MCF 10A (cell line): ENCODE measurements around the gene SOX6. TPM values are rescaled to one million over a fixed set of nuclear protein-coding genes. Genes with fewer than 3 reads are reported as not detected.

Experiments used
- BruUV-seq: library from RNA; stranded (reverse); fragments of 400-500 nt; replicated peaks from 2 replicates; lab custom pipeline; 2021; lab: Mats Ljungman, UMichigan
- CTCF ChIA-PET: fragments of 300-600 bp; sonication (Branson Sonifier 250); formaldehyde crosslinking; extraction: SDS; loops from one replicate; lab custom pipeline; 2021; ENCODE audit warnings: antibody characterized with exemption, inconsistent platforms; lab: Yijun Ruan, JAX
- POLR2A ChIA-PET: fragments of 300-600, 350-650 bp; sonication (Branson Sonifier 250); formaldehyde crosslinking; extraction: SDS; loops from one replicate; lab custom pipeline; 2020; ENCODE audit warnings: antibody characterized with exemption, inconsistent platforms; lab: Yijun Ruan, JAX
- DNase-seq: peaks from one replicate; pipeline ENCODE4 v3.0.0-alpha.2; 2018; ENCODE audit not compliant: unreplicated experiment
- H3K27ac Mint-ChIP-seq: one replicate; pipeline ENCODE4 v1.8.0; 2022; ENCODE audit warnings: mild to moderate bottlenecking, low read depth, mixed read lengths; ENCODE audit not compliant: unreplicated experiment
- H3K27me3 Mint-ChIP-seq: one replicate; pipeline ENCODE4 v1.8.0; 2022; ENCODE audit warnings: mixed read lengths; ENCODE audit not compliant: insufficient read depth, unreplicated experiment
- H3K36me3 Mint-ChIP-seq: one replicate; pipeline ENCODE4 v1.8.0; 2022; ENCODE audit warnings: mild to moderate bottlenecking, moderate library complexity, mixed read lengths; ENCODE audit not compliant: insufficient read depth, unreplicated experiment
- H3K4me1 Mint-ChIP-seq: one replicate; pipeline ENCODE4 v1.8.0; 2022; ENCODE audit warnings: mixed read lengths; ENCODE audit not compliant: insufficient read depth, unreplicated experiment
- H3K4me3 Mint-ChIP-seq: one replicate; pipeline ENCODE4 v1.8.0; 2022; ENCODE audit warnings: mild to moderate bottlenecking, moderate library complexity, mixed read lengths; ENCODE audit not compliant: unreplicated experiment
- H3K9me3 Mint-ChIP-seq: one replicate; pipeline ENCODE4 v1.8.0; 2022; ENCODE audit warnings: mixed read lengths; ENCODE audit not compliant: unreplicated experiment
- intact Hi-C: fragments of 100-400 bp; cut with micrococcal nuclease; formaldehyde crosslinking; loops from 2 replicates; pipeline ENCODE4 v1.14.1; 2022
- total RNA-seq: library from RNA; stranded (reverse); gene quantifications from 2 replicates; pipeline ENCODE4 v1.2.3, GENCODE V29; 2022
- TF ChIP-seq, protein P1 (sequence below): fragments of 200-600 bp; IDR thresholded peaks from one replicate; pipeline ENCODE4 v1.8.0; 2022; ENCODE audit warnings: antibody characterized with exemption, mild to moderate bottlenecking; ENCODE audit not compliant: unreplicated experiment

SOX6 gene
- total RNA-seq, 1 experiment from 2014 or later: 6.4 TPM

DNA sequence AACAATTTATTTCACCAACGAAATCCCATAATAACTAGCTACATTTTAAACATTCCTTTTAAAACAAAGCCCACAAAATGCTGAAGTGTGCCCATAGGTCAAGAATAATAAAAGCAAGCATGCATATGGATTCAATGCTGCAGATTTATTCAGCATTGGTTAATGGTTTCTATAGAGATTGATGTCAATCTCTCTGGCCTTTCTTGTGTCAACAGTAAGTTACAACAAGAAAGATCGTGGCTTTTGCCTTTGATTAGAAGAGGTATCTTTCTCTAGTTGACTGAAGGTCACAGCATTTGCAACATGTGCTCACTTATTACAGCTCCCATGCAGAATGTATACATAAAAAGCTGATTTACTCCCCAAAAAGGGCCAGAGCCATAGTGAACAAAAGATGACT is 1.4 kb upstream of the SOX6 start:
- Mint-ChIP-seq H3K4me3 (no peak overlapping the region), H3K36me3 (no peaks in the 10 kb centered on the region), H3K9me3 (no peaks in the 10 kb centered on the region), H3K27me3 (no peaks in the 10 kb centered on the region), H3K27ac (no peak overlapping the region), H3K4me1 (no peaks in the 10 kb centered on the region)
- no peak for DNase-seq
- intact Hi-C loops: no loop called here
- BruUV-seq: no TSS peak
- TF ChIP-seq, protein P1, sequence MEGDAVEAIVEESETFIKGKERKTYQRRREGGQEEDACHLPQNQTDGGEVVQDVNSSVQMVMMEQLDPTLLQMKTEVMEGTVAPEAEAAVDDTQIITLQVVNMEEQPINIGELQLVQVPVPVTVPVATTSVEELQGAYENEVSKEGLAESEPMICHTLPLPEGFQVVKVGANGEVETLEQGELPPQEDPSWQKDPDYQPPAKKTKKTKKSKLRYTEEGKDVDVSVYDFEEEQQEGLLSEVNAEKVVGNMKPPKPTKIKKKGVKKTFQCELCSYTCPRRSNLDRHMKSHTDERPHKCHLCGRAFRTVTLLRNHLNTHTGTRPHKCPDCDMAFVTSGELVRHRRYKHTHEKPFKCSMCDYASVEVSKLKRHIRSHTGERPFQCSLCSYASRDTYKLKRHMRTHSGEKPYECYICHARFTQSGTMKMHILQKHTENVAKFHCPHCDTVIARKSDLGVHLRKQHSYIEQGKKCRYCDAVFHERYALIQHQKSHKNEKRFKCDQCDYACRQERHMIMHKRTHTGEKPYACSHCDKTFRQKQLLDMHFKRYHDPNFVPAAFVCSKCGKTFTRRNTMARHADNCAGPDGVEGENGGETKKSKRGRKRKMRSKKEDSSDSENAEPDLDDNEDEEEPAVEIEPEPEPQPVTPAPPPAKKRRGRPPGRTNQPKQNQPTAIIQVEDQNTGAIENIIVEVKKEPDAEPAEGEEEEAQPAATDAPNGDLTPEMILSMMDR: no peak
- ChIA-PET POLR2A (interaction anchor here (1.0 to 1.3 kb wide), 2 partner anchors 10 to 56 kb away, joined by 4 read pairs; no protein-coding TSS in a partner anchor), CTCF (interaction anchor here (1.0 kb wide), 1 partner anchor 11 kb away, joined by 3 read pairs; no protein-coding TSS in a partner anchor)

DNA sequence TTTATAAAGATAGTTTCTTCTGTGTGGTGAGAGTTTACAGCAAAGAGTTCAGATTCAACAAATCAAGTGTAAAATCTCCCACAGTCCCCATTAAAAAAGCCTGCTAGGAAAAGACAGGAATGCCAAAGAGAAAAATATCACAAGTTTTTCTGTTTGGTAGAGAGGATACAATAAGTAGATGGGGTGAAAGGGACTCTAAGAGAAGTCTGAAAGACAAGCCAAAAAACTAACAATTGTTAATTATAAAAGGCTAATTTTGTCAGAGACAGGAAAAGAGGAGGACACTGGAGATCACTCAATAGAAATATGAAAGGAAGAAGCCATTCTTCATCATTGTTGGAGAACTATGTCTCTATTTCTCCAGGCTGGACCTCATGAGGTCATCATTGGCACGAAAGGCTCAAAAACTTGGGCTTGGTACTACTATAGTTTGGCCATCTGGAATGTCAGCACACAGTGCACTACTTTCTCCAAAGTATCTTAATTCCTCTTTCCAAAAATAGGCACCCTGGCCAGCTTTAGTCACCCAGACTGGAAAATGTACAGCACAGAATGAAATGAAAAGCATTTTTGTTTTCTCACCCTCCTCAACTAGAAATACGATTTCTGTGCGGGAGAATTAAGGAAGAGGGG is 531 bp upstream of the SOX6 start:
- no peaks in the 10 kb centered on the region for H3K4me1 Mint-ChIP-seq
- DNase-seq: no peak
- no peaks in the 10 kb centered on the region for H3K36me3 Mint-ChIP-seq
- H3K27ac Mint-ChIP-seq: no peak overlapping the region
- H3K27me3 Mint-ChIP-seq: no peaks in the 10 kb centered on the region
- ChIA-PET CTCF (interaction anchor here (0.9 kb wide), 1 partner anchor 165 kb away, joined by 3 read pairs; no protein-coding TSS in a partner anchor), POLR2A (interaction anchor here (1.0 to 1.3 kb wide), 2 partner anchors 10 to 55 kb away, joined by 4 read pairs; no protein-coding TSS in a partner anchor)
- intact Hi-C loops: no loop called here
- TF ChIP-seq, protein P1: no peak
- no TSS peak for BruUV-seq
- no peaks in the 10 kb centered on the region for H3K9me3 Mint-ChIP-seq
- no peak overlapping the region for H3K4me3 Mint-ChIP-seq

DNA sequence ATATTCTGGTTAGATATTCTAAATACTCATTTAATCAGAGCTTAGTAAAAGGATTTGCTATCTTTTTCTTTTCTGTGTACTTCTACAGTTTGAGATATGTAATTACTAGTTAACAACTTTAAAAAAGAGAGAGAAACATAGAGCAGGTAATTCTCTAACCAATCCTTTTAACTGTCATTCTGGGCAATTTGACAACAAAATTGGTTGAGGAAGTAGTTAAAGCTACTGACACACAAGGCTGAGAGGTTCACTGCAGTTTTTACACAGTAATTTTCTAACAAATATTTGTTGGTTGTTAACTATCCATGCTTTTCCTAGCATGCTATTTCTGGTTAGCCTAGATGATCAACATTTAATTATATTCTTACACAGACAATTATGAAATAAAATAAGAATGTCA is 3.6 kb downstream of the SOX6 start:
- TF ChIP-seq, protein P1: no peak
- Mint-ChIP-seq H3K4me3 (no peak overlapping the region), H3K4me1 (no peaks in the 10 kb centered on the region), H3K36me3 (no peaks in the 10 kb centered on the region), H3K27me3 (no peaks in the 10 kb centered on the region), H3K27ac (no peak overlapping the region), H3K9me3 (no peaks in the 10 kb centered on the region)
- no TSS peak for BruUV-seq
- POLR2A ChIA-PET: interaction anchor here (1.4 kb wide), 1 partner anchor 253 kb away, joined by 3 read pairs; no protein-coding TSS in a partner anchor
- CTCF ChIA-PET: interaction anchor here (1.0 to 1.1 kb wide), 2 partner anchors 12 to 279 kb away, joined by 3 to 4 read pairs; no protein-coding TSS in a partner anchor
- DNase-seq: no peak
- intact Hi-C loops: no loop called here

DNA sequence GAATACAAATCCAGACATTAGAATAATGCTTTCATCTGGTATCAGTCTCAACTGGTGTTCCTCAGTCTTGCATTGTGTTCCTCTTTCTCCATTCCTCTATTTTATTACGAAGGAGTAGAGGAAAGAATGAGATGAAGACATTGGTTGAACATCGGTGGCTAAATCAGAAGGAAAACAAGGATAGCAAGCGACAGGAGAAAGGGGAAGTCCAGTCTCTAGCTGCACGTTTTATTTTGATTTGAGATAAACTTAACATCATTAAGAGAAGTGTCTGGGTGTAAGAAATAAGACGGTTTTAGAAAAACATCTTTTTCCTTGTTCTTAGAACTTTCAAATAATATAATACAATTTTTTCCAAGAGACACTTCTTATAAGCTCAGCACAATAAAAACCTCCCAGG is 6.2 kb downstream of the SOX6 start:
- Mint-ChIP-seq H3K36me3 (no peaks in the 10 kb centered on the region), H3K4me1 (peaks cover 13% of the 10 kb centered on the region), H3K27me3 (no peaks in the 10 kb centered on the region), H3K27ac (no peak overlapping the region), H3K4me3 (no peak overlapping the region), H3K9me3 (no peaks in the 10 kb centered on the region)
- ChIA-PET POLR2A (interaction anchor here (5.0 kb wide), 1 partner anchor 256 kb away, joined by 44 read pairs; no protein-coding TSS in a partner anchor), CTCF (no interaction called here)
- no TSS peak for BruUV-seq
- TF ChIP-seq, protein P1: no peak
- intact Hi-C loops: no loop called here
- no peak for DNase-seq
